ENCODE measurements around the gene CAMK2D.

GRCh38 chr4:113522433-113522832, 239.1 kb downstream of the CAMK2D start:
- TF ChIP-seq POLR2AphosphoS5 (IDR thresholded peaks at IDR 0.05) (no peak), EP300 (IDR thresholded peaks at IDR 0.05) (no peak)
- TF ChIP-seq, protein P1, sequence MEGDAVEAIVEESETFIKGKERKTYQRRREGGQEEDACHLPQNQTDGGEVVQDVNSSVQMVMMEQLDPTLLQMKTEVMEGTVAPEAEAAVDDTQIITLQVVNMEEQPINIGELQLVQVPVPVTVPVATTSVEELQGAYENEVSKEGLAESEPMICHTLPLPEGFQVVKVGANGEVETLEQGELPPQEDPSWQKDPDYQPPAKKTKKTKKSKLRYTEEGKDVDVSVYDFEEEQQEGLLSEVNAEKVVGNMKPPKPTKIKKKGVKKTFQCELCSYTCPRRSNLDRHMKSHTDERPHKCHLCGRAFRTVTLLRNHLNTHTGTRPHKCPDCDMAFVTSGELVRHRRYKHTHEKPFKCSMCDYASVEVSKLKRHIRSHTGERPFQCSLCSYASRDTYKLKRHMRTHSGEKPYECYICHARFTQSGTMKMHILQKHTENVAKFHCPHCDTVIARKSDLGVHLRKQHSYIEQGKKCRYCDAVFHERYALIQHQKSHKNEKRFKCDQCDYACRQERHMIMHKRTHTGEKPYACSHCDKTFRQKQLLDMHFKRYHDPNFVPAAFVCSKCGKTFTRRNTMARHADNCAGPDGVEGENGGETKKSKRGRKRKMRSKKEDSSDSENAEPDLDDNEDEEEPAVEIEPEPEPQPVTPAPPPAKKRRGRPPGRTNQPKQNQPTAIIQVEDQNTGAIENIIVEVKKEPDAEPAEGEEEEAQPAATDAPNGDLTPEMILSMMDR (IDR thresholded peaks at IDR 0.05), result no peak

All from esophagus muscularis mucosa (tissue), 4 donors.